ENCODE results near the gene RNU2-63P.
"Not testable (repeated sequence)": the region's sequence is repeated elsewhere in the genome, so short reads cannot be mapped to it uniquely, and the experiment has no call there.

Gene RNU2-63P

GRCh38 chr2:87972385-87972784, 44.0 kb downstream of the RNU2-63P start:
- not testable (repeated sequence) for DNase-seq (ENCODE audit: low spot score)
